ENCODE measurements around the gene BBS1. TPM values are rescaled to one million over a fixed set of nuclear protein-coding genes. Genes with fewer than 3 reads are reported as not detected.
"Not testable (repeated sequence)": the region's sequence is repeated elsewhere in the genome, so short reads cannot be mapped to it uniquely, and the experiment has no call there.

Gene BBS1
- polyA plus RNA-seq, result 10 to 100 TPM in 2 of 4 donors, 1 to 10 TPM in 2; 3.8 to 37.1 (median 7.9) TPM
- long read RNA-seq, donor 1, partial matches to known transcripts, result 29 of 31 reads
- long read RNA-seq, donor 1, other reads (novel, unspliced or antisense), result 0 of 31 reads
- long read RNA-seq, donor 2, partial matches to known transcripts, result 0 of 1 reads
- long read RNA-seq, donor 2, other reads (novel, unspliced or antisense), result 0 of 1 reads
- long read RNA-seq, donor 3, partial matches to known transcripts, result 0 of 2 reads
- long read RNA-seq, donor 3, other reads (novel, unspliced or antisense), result 0 of 2 reads
- long read RNA-seq, donor 4, result 0 reads
- long read RNA-seq, donor 5, result 0 reads
- long read RNA-seq, donor 6, partial matches to known transcripts, result 0 of 1 reads
- long read RNA-seq, donor 6, other reads (novel, unspliced or antisense), result 0 of 1 reads
- long read RNA-seq, donor 7, result 0 reads
- long read RNA-seq, donor 8, result 0 reads
- long read RNA-seq, donor 9, result 0 reads
- long read RNA-seq, donor 10, partial matches to known transcripts, result 0 of 3 reads
- long read RNA-seq, donor 10, other reads (novel, unspliced or antisense), result 0 of 3 reads

DNA sequence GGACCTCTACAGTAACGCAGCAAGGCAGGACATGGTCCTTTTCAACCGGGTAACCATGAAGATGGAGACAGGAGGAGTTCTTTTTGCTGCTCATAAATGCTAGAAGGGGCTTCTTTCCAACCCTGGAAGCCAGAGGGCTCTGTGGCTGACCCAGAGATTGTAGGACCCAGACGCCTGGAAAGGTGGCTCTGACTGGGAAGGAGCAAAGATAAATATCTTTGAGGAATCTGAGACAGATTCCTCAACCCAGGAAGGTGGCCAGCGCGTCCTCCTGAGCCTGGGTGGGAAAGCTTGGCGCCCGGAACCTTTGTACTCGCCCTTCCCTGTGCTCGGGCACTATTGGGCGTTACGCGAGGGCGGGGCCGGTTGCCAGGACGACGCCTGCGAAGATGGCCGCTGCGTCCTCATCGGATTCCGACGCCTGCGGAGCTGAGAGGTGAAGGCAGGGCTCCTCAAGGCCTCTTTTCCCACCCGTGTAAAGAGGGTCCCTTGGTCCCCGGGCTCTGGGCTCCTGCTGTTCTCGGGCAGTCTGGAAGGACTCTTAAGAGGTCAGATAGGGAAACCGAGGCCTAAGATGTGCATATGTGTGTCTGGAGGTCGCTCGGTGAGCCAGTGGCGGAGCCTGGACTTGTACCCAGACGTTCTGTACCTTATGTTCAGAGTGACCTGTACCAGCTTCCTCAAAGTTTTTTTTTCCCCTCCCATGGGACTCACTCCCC, at the start of gene BBS1:
TSS of gene BBS1 (plus strand) at position 365 of the 719 bp plus-strand sequence. CDS start at position 390, 25 bp downstream.
- Histone ChIP-seq H3K27me3 (ENCODE audit: control insufficient read depth in 3 of 3, insufficient read depth in 3 of 3, low read length in 3 of 3) (no peaks in the 10 kb centered on the region), H3K4me3 (ENCODE audit: low read depth in 1 of 3, low read length in 3 of 3) (peak within 1 kb of the TSS; percentile 65 to 71 (median 68)), H3K9me3 (ENCODE audit: control insufficient read depth in 2 of 2, insufficient read depth in 1 of 2, low read depth in 1 of 2, low read length in 1 of 2) (no peaks in the 10 kb centered on the region), H3K4me1 (ENCODE audit: control insufficient read depth in 3 of 3, insufficient read depth in 2 of 3, low read depth in 1 of 3, low read length in 2 of 3) (peaks cover 0 to 9% (median 8%) of the 10 kb centered on the region in 3 donors), H3K27ac (ENCODE audit: low read depth in 1 of 3, low read length in 2 of 3) (peak within 1 kb of the TSS in 2 of 3 donors; percentile 7 to 8), H3K36me3 (ENCODE audit: control insufficient read depth in 3 of 3, insufficient read depth in 2 of 3, low read depth in 1 of 3, low read length in 3 of 3) (peaks cover 0 to 32% (median 3%) of the 10 kb centered on the region in 3 donors)
- WGBS, 3 donors, result 1 to 2% (median 1%) methylated on average over 31 of the region's 31 CpGs
- FAIRE-seq (no peak), DNase-seq (peak; percentile 84 to 93)

DNA sequence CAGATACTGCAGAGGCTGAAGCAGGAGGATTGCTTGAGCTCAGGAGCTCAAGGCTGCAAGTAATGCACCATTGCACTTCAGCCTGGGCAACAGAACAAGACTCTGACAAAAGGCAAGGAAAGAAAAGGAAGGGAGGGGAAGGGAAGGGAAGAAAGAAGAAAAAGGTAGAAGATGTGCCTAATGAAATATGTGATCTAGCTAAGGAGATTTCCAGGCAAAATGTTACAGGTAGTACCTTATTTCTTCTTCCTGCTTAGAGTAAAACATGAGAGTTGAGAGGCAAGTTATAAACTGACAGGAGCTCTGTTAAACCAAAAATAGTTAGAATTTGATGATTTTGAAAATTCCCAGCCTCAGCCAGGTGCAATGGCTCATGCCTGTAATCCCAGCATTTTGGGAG, 48.4 kb upstream of the BBS1 start:
- DNase-seq (no peak), FAIRE-seq (no peak)
- H3K36me3 ChIP-seq (ENCODE audit: control insufficient read depth in 3 of 3, insufficient read depth in 2 of 3, low read depth in 1 of 3, low read length in 3 of 3), result no peaks in the 10 kb centered on the region
- H3K27ac ChIP-seq (ENCODE audit: low read depth in 1 of 3, low read length in 2 of 3), result no peak overlapping the region
- peaks cover 0 to 13% (median 0%) of the 10 kb centered on the region in 3 donors for H3K27me3 ChIP-seq (ENCODE audit: control insufficient read depth in 3 of 3, insufficient read depth in 3 of 3, low read length in 3 of 3)
- H3K4me1 ChIP-seq (ENCODE audit: control insufficient read depth in 3 of 3, insufficient read depth in 2 of 3, low read depth in 1 of 3, low read length in 2 of 3), result no peaks in the 10 kb centered on the region
- peaks cover 0 to 9% of the 10 kb centered on the region in 2 donors for H3K9me3 ChIP-seq (ENCODE audit: control insufficient read depth in 2 of 2, insufficient read depth in 1 of 2, low read depth in 1 of 2, low read length in 1 of 2)
- no peak overlapping the region for H3K4me3 ChIP-seq (ENCODE audit: low read depth in 1 of 3, low read length in 3 of 3)

DNA sequence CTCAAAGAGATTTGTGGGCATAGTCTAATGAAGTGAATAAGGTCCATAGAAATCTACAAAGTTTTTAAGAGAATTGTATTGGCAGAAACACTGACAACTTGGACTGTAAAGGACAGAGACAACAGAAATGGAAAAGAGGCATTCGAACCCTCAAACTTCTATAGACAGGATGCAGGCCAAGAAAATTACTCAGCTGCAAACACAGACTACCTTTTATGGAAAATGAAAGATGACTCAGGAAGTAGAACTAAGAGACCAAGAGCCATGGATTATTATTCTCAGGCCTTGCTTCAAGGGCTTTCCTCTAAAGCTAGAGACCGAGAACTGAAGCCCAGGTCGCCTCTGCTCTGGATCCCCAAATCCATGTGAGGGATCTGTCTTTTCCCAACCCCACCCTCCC, 47.5 kb upstream of the BBS1 start:
- H3K4me3 ChIP-seq (ENCODE audit: low read depth in 1 of 3, low read length in 3 of 3), result no peak overlapping the region
- DNase-seq (no peak), FAIRE-seq (no peak)
- no peaks in the 10 kb centered on the region for H3K36me3 ChIP-seq (ENCODE audit: control insufficient read depth in 3 of 3, insufficient read depth in 2 of 3, low read depth in 1 of 3, low read length in 3 of 3)
- no peak overlapping the region for H3K27ac ChIP-seq (ENCODE audit: low read depth in 1 of 3, low read length in 2 of 3)
- H3K9me3 ChIP-seq (ENCODE audit: control insufficient read depth in 2 of 2, insufficient read depth in 1 of 2, low read depth in 1 of 2, low read length in 1 of 2), result peaks cover 0 to 9% of the 10 kb centered on the region in 2 donors
- WGBS, 3 donors, result 87 to 97% (median 90%) methylated on average over 3 of the region's 3 CpGs
- H3K27me3 ChIP-seq (ENCODE audit: control insufficient read depth in 3 of 3, insufficient read depth in 3 of 3, low read length in 3 of 3), result peaks cover 0 to 13% (median 0%) of the 10 kb centered on the region in 3 donors
- H3K4me1 ChIP-seq (ENCODE audit: control insufficient read depth in 3 of 3, insufficient read depth in 2 of 3, low read depth in 1 of 3, low read length in 2 of 3), result peaks cover 0 to 7% (median 0%) of the 10 kb centered on the region in 3 donors

DNA sequence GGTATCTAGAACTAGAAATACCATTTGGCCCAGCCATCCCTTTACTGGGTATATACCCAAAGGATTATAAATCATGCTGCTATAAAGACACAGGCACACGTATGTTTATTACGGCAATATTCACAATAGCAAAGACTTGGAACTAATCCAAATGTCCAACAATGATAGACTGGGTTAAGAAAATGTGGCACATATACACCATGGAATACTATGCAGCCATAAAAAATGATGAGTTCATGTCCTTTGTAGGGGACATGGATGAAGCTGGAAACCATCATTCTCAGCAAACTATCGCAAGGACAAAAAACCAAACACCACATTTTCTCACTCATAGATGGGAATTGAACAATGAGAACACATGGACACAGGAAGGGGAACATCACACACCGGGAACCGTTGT, 46.3 kb upstream of the BBS1 start:
- WGBS, 3 donors, result 66 to 82% (median 75%) methylated on average over 5 of the region's 5 CpGs
- not testable (repeated sequence) for H3K36me3 ChIP-seq (ENCODE audit: control insufficient read depth in 3 of 3, insufficient read depth in 2 of 3, low read depth in 1 of 3, low read length in 3 of 3); H3K4me3 ChIP-seq (ENCODE audit: low read depth in 1 of 3, low read length in 3 of 3); DNase-seq; H3K9me3 ChIP-seq (ENCODE audit: control insufficient read depth in 2 of 2, insufficient read depth in 1 of 2, low read depth in 1 of 2, low read length in 1 of 2); H3K27ac ChIP-seq (ENCODE audit: low read depth in 1 of 3, low read length in 2 of 3); H3K4me1 ChIP-seq (ENCODE audit: control insufficient read depth in 3 of 3, insufficient read depth in 2 of 3, low read depth in 1 of 3, low read length in 2 of 3); FAIRE-seq
- H3K27me3 ChIP-seq (ENCODE audit: control insufficient read depth in 3 of 3, insufficient read depth in 3 of 3, low read length in 3 of 3), result peaks cover 0 to 13% (median 0%) of the 10 kb centered on the region in 3 donors

DNA sequence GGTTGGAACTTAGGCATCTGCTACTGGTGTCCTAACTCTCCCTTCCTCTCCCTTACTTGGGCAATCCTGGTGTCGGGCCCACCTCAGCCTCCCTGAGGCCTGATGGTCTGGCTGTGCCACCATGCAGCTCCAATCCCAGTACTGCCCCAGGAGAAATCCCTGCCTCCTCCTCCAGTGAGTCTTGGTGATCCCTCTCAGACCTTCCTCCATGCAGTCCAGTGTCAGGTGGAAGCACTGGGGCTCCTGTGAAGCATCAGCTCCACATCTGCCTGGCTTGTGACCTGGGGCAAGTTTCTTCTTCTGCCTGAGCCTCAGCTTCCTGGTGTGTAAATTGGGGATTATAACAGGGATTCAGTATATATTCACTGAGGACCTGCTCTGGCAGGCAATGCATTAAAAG, 45.5 kb upstream of the BBS1 start:
- no peak for DNase-seq
- H3K27me3 ChIP-seq (ENCODE audit: control insufficient read depth in 3 of 3, insufficient read depth in 3 of 3, low read length in 3 of 3), result peaks cover 0 to 13% (median 0%) of the 10 kb centered on the region in 3 donors
- WGBS, 3 donors, result 92 to 100% (median 100%) methylated on average over 1 of the region's 1 CpG
- peaks cover 0 to 8% (median 0%) of the 10 kb centered on the region in 3 donors for H3K4me1 ChIP-seq (ENCODE audit: control insufficient read depth in 3 of 3, insufficient read depth in 2 of 3, low read depth in 1 of 3, low read length in 2 of 3)
- no peak overlapping the region for H3K4me3 ChIP-seq (ENCODE audit: low read depth in 1 of 3, low read length in 3 of 3)
- no peak overlapping the region for H3K27ac ChIP-seq (ENCODE audit: low read depth in 1 of 3, low read length in 2 of 3)
- peaks cover 0 to 9% of the 10 kb centered on the region in 2 donors for H3K9me3 ChIP-seq (ENCODE audit: control insufficient read depth in 2 of 2, insufficient read depth in 1 of 2, low read depth in 1 of 2, low read length in 1 of 2)
- no peak for FAIRE-seq
- peaks cover 0 to 4% (median 0%) of the 10 kb centered on the region in 3 donors for H3K36me3 ChIP-seq (ENCODE audit: control insufficient read depth in 3 of 3, insufficient read depth in 2 of 3, low read depth in 1 of 3, low read length in 3 of 3)

DNA sequence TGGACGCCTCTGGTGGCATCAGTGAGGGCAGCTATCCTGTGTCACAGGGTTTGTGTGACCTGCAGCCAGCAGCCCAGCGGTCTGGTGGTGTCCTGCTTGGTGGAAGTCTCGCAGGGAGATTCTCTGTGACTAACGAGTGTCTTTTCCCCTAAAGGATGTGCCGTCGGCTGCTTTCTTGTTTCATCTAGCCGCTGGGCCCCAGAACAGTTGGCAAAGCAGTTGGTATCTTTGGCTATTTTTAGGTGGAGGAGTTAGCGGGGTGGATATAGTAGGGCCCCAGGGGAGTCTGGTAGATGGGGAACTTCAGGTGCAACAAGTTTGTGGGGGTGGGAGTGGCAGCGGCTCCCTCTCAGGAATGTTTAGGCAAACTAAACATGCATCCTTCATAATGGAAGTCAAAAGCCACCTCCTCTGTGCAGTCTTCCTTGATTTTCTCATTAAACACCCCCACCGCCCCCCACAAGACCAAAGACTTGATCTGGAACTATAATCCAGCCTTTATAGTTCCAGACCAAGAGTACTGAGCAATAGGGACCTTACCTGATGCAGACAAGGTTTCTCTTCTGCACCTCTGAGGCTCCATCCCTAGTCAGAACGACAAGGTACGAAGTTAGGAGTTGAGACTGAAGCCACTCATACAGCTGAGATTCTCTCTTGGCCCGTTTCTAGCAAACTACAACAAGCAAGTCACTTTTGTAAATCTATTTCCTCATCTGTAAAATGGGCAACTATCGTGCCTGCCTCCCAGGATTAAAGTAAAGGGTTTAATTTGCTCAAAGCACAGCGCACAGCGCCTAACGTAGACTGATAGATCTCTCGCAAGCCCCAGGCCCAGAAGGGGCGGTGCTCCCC, 44.8 kb upstream of the BBS1 start:
- Histone ChIP-seq H3K4me1 (ENCODE audit: control insufficient read depth in 3 of 3, insufficient read depth in 2 of 3, low read depth in 1 of 3, low read length in 2 of 3) (peaks cover 0 to 8% (median 0%) of the 10 kb centered on the region in 3 donors), H3K9me3 (ENCODE audit: control insufficient read depth in 2 of 2, insufficient read depth in 1 of 2, low read depth in 1 of 2, low read length in 1 of 2) (peaks cover 0 to 9% of the 10 kb centered on the region in 2 donors), H3K27me3 (ENCODE audit: control insufficient read depth in 3 of 3, insufficient read depth in 3 of 3, low read length in 3 of 3) (peaks cover 0 to 13% (median 0%) of the 10 kb centered on the region in 3 donors), H3K4me3 (ENCODE audit: low read depth in 1 of 3, low read length in 3 of 3) (peak overlapping the region in 2 of 3 donors; percentile 75 to 89), H3K27ac (ENCODE audit: low read depth in 1 of 3, low read length in 2 of 3) (no peak overlapping the region), H3K36me3 (ENCODE audit: control insufficient read depth in 3 of 3, insufficient read depth in 2 of 3, low read depth in 1 of 3, low read length in 3 of 3) (peaks cover 0 to 8% (median 0%) of the 10 kb centered on the region in 3 donors)
- DNase-seq (no peak), FAIRE-seq (no peak)
- 45 to 59% (median 53%) methylated on average over 19 of the region's 19 CpGs for WGBS, 3 donors

DNA sequence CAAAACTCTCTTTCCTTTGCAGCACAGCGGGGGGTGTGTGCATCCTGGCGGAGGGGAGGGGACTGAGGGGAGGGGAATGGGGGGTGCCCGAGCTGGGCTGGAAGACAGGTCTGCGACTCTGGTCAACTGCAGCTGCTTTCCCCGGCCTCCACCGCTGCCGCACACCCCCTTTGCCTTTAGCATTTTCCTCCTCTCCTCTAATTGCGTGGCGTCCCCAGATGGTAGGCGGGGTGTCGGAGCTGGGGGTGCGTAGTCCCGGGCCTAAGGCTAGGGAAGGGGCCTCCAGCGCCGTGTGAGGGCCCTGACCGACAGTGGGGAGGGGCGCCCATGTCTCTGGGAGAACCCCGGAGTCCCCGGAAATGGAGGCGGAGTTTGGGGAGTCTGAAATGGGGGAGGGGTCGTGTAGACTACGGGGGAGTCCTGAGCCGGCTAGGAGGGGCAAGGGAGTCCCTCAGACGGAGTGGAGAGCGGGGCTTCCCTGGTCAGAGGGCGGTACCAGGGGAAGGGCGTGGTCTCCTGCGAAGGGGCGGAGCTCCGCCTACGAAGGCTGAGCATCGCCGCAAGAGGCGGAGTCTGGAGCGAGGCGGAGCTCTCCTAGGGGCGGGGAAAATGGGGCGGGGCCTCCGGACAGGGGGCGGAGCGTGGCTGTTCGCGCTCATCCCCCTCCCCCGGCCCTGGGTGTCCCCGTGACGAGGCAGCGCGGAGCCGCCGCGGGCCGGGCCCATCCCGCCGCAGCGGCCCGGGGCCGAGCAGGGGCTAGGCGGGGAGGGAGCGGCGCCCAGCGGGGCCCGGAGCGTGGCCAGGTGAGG, 44.0 kb upstream of the BBS1 start, which contains the start of gene PELI3:
TSS of gene PELI3 (plus strand) at position 681 of the 809 bp plus-strand sequence. CDS start 1,224 bp downstream, outside the sequence.
- H3K27me3 ChIP-seq (ENCODE audit: control insufficient read depth in 3 of 3, insufficient read depth in 3 of 3, low read length in 3 of 3), result peaks cover 0 to 13% (median 0%) of the 10 kb centered on the region in 3 donors
- peak within 1 kb of the TSS in 2 of 3 donors; percentile 55 to 61 for H3K27ac ChIP-seq (ENCODE audit: low read depth in 1 of 3, low read length in 2 of 3)
- DNase-seq (peak; percentile 89 to 94), FAIRE-seq (no peak)
- peaks cover 0 to 13% (median 0%) of the 10 kb centered on the region in 3 donors for H3K36me3 ChIP-seq (ENCODE audit: control insufficient read depth in 3 of 3, insufficient read depth in 2 of 3, low read depth in 1 of 3, low read length in 3 of 3)
- peak within 1 kb of the TSS; percentile 60 to 89 (median 75) for H3K4me3 ChIP-seq (ENCODE audit: low read depth in 1 of 3, low read length in 3 of 3)
- H3K4me1 ChIP-seq (ENCODE audit: control insufficient read depth in 3 of 3, insufficient read depth in 2 of 3, low read depth in 1 of 3, low read length in 2 of 3), result peaks cover 0 to 8% (median 0%) of the 10 kb centered on the region in 3 donors
- peaks cover 0 to 4% of the 10 kb centered on the region in 2 donors for H3K9me3 ChIP-seq (ENCODE audit: control insufficient read depth in 2 of 2, insufficient read depth in 1 of 2, low read depth in 1 of 2, low read length in 1 of 2)
- 1 to 2% (median 2%) methylated on average over 29 to 63 of the region's 63 CpGs for WGBS, 3 donors

All from small intestine (tissue), 16 donors.